RWPE1 (cell line): ENCODE measurements around the gene TOPORS.

ENCODE experiments used
- CTCF ChIA-PET: fragments of 350-600 bp; sonication (Branson Sonifier 250); formaldehyde crosslinking; extraction: SDS; loops from one replicate; lab custom pipeline; 2021; lab: Yijun Ruan, JAX
- POLR2A ChIA-PET: fragments of 400-600 bp; formaldehyde crosslinking; extraction: SDS; loops from one replicate; lab custom pipeline; 2020; ENCODE audit warnings: antibody characterized with exemption; ENCODE audit not compliant: low non-redundant PET; lab: Yijun Ruan, JAX
- DNase-seq: peaks from one replicate; pipeline ENCODE4 v3.0.0; 2012; ENCODE audit warnings: low spot score
- H3K27ac ChIP-seq: fragments of 450-650 bp; 2 replicates; pipeline ENCODE4 v1.5.1; 2017
- CTCF ChIP-seq: fragments of 450-650 bp; conservative IDR thresholded peaks from 2 replicates; pipeline ENCODE4 v1.5.1; 2017; ENCODE audit warnings: low read depth, mild to moderate bottlenecking

Gene TOPORS

GRCh38 chr9:32570262-32570661 lies 17.9 kb upstream of the TOPORS start:
- TF ChIP-seq CTCF = no peak
- no peak overlapping the region for H3K27ac ChIP-seq
- DNase-seq = no peak
- POLR2A ChIA-PET = no interaction called here
- CTCF ChIA-PET = no interaction called here

DNA sequence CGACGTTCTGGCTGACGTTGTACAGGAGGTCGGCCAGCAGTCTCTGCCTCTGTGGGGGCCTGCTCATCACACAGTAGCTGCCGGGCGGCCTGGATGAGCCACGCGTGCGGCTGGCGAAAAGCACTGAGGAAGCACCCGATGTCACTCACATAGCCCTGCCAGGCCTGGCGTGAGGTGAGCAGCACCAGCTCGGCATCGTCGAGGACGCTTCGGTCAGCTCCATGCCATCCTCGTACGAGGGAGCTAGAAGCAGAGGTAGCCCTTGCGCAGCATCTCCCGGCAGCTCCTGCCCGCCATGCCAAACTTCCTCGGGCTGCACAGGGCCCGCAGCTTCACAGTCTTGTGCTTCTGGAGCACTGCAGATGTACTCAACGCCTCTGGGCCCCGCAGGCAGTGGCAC lies 14.4 kb upstream of the TOPORS start:
- H3K27ac ChIP-seq = no peak overlapping the region
- POLR2A ChIA-PET = no interaction called here
- CTCF ChIA-PET = interaction anchor here (0.7 kb wide), 2 partner anchors 188 to 811 kb away, joined by 3 to 4 read pairs; no protein-coding TSS in a partner anchor
- DNase-seq = no peak
- TF ChIP-seq CTCF = no peak

DNA sequence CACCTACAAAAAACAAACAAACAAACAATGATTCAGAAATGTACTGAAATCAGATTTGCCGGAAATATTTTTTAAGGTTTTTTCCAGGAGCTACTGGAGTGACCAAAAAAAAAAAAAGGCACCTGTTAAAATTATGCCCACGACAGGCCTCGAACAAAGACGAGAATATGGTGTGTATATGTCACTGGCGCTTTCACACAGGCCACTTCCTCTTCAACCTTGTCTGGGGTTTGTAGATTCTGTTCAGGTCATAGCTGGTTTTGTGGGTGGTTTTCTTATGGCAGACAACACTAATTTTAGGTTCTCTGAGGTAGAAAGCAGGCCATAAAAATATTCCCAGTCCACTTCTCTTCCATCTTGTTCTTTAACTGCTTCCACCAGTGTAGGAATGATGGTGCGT lies 13.6 kb upstream of the TOPORS start:
- TF ChIP-seq CTCF = no peak
- ChIA-PET CTCF (no interaction called here), POLR2A (no interaction called here)
- no peak overlapping the region for H3K27ac ChIP-seq
- no peak for DNase-seq

- CTCF ChIA-PET = no interaction called here
- no peak overlapping the region for H3K27ac ChIP-seq
- no peak for TF ChIP-seq CTCF
- DNase-seq = no peak
- POLR2A ChIA-PET = interaction anchor here (0.7 kb wide), 1 partner anchor 23 kb away, joined by 3 read pairs; no protein-coding TSS in a partner anchor
Observed at GRCh38 chr9:32558408-32558934, 6.1 kb upstream of the TOPORS start.

- DNase-seq = no peak
- ChIA-PET CTCF (no interaction called here), POLR2A (no interaction called here)
- no peak overlapping the region for H3K27ac ChIP-seq
- TF ChIP-seq CTCF = no peak
Observed at GRCh38 chr9:32554591-32554990, 2.2 kb upstream of the TOPORS start.

- no peak overlapping the region for H3K27ac ChIP-seq
- CTCF ChIA-PET = no interaction called here
- POLR2A ChIA-PET = no interaction called here
- DNase-seq = no peak
- no peak for TF ChIP-seq CTCF
Observed at GRCh38 chr9:32554107-32554506, 1.7 kb upstream of the TOPORS start.
